GM19193 (cell line): Measurements from ENCODE around the gene LTBP1.

Source experiments
- POLR2A ChIP-seq: IDR thresholded peaks from 4 replicates; pipeline ENCODE4 v1.6.1; 2011; ENCODE audit not compliant: insufficient read depth, insufficient read length; ENCODE audit errors: extremely low read depth

The LTBP1 gene

DNA sequence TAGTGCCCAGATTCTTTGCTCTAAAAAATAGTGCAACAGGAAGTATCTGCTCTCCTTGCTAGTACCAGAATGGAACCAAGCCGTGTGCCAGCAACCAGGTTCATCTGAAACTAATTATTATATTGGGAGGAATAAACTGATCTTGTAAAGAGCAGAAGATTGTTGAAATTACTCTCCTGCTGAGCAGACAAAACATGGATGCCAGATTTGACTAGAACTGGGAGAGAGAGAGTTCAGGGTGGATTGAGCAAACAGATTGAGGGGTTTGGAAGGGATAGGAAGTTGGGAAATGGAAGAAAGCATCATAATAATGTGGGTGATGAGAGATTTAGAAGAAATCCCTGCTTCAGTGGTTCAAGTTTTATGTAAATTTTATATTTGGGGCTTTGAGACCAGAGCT lies 369.6 kb downstream of the LTBP1 start:
- no peak for TF ChIP-seq POLR2A

DNA sequence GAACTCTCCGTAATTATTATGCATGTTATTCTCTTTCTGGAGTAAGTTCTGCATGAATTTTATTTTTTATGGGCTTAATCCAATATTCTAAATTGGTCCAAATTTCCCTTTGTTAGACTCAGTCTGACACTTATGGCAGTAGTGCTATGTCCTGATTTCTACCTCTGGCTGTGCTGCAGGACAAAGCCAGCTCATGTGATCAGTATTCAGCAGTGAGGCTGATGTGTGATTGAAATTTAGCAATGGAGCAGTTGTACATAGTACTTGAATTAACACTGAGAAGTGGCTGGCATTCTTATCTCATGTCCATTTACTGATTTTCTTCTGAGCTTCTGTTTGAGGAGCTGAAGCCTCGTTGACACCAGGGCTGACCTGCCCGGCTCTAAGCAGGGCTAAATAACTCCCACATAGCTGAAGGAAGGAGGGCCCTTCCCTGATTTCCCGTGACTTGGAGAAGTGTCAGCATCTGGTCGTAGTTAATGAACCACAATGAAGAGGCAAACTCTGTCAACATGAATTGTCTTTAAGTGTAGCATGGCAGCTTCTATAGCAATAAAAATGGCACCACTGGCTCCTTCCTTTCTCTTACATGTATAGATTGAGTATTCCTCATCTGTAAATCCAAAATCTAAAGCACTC lies 370.7 kb downstream of the LTBP1 start:
- no peak for TF ChIP-seq POLR2A

DNA sequence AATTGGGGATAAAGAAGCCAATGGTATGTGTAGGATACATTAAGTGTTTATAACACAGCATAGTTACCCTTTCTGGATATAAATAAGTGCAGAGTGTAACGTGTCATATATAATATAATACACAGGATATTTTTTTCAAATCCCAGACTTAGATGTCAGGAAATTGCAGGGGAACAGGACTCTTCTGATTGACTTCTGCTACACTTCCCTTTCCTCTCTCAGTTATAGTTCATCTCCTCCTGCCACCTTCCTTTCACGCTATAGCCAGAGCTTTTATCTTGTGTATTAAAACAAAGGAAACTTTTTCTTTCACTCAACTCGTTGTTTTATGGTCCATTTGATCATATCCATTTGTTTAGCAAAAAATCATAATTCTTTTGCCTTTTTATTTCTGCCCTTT lies 371.7 kb downstream of the LTBP1 start:
- no peak for TF ChIP-seq POLR2A

DNA sequence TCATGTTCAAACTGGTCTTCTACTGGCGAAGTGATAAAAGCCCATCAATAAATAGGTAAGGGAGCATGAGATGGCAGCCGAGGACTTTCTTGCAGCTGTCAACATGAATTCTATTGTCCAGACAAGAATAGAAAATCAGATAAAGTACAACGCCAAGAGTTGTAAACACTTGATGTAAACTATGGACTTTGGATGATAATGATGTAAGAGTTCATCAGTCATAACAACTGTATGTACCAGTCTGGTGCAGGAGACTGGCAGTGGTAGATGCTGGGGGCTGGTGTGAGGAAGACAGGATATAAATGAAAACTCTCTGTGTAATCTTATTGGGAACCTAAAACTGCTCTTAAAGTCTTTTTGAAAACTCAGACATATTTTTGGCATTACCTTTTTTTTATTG lies 373.8 kb downstream of the LTBP1 start:
- no peak for TF ChIP-seq POLR2A

DNA sequence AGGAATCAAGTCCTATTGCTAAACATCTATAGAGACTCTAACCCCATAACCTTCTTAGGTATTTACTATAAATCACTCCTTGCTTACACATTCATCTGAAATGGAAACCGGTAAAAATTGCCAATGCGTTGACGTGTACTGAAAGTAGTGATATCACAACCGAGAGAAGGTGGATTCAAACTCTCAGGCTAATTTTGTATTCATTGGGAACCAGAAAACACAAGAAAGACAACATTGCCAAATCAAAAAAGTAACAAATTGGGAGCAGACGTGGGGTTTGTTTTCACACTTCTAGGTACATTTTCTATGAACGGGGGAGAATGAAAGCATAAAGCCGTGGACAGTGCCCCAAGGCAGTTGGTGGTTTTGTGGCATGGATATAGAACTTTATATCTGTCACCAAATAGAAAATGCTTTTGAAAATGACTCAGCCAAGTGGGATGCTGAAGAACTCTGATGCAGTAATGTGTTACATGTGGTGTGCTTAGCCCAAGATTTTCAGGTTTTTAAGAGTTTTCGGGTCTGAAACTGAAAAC lies 374.6 kb downstream of the LTBP1 start:
- TF ChIP-seq POLR2A, result no peak

DNA sequence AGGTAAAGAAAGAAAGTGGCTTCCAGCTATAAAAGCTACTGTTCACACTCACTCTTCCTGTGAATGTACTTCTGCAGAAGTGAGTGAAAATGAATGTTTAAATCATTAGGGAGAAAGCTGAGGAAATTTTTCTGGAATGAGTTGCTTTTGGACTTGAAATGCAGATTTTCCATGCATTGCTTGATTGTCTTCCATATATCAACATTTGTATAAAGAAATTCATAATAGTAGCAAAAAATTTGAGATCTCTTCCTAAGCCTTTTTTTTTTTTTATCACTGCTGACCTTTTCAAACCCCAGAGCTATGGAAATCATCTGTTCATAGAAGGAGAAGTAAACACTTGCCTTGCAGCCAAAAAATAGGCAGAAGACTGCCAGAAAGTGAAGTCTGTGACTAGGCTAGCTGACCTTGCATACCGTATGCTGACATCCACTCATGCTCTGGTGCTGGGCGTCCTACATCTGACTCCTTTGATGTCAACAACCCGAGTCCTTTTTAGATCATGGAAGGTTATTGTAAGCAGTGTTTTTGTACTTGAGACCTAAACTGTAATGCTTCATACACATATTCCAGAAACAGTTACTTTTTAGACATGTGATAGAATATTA lies 375.2 kb downstream of the LTBP1 start:
- TF ChIP-seq POLR2A, result no peak

DNA sequence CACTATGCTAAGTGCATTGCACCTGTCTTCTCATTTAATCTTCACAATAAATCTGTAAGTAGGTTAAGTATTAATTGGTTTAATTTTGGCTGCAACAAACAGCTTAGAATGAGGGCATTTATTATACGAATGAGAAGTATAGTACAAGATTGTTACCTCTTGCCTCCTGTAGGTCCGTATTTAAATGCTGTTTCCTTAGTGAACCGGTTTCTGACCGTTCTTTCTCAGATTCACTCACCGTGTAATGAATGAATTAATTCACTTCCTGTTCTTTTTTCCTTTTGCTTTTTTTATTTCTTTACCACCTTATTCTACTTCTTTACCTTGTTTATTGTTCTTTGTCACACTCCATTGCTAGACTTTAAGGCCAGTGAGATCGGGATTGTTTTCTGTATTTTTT lies 375.9 kb downstream of the LTBP1 start:
- no peak for TF ChIP-seq POLR2A

DNA sequence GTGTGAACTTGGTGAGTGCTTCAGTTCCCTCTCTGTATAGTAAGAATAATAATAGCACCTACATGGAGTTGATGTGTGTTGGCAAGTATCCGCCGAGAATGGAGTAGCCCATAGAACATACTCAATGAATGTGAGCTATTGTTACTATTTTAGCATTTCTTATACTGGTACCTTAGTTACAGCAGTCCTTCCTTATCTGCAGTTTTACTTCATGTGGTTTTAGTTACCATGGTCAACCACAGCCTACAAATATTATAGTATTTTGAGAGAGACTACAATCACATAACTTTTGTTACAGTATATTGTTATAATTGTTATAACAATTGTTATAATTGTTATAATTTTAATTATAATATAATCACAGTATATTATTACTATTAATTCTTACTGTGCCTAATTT lies 377.2 kb downstream of the LTBP1 start:
- TF ChIP-seq POLR2A, result no peak

DNA sequence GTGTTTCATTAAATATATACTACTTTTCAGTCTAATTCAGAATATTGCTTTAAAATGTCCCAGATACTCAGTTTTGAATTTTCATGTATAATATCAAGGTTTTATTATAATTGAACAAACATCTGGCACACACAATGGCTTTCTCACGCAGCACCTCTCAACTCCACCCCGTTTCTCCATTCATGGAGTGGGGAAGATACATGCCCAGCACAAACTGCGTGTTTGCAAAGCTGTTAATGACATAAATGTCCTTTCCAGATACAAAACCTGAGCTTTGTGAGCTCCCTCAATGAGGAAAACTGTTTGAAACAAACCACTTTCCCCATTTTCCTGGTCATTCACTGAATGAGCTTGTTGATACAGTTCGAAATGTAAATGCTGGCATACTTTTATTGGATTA lies 379.3 kb downstream of the LTBP1 start:
- TF ChIP-seq POLR2A, result no peak

DNA sequence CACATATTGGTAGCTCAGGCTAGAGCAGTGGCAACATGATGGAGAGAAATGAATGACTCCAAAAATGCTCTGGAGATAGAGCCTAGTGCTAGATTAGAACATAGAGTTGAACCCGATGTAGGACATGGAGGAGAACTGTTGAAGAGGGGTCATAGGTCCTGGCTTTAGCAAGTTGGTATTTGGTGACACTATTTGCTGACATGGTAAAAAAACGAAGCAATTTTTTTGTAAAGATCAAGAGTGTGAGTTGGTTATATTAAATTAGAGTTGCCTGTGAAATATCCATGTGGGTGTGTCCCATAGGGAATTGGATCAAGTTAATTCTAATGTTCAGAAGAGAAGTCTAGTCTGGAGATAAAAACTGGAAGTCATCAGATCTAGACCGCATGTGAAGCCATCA lies 386.7 kb downstream of the LTBP1 start:
- TF ChIP-seq POLR2A, result no peak

DNA sequence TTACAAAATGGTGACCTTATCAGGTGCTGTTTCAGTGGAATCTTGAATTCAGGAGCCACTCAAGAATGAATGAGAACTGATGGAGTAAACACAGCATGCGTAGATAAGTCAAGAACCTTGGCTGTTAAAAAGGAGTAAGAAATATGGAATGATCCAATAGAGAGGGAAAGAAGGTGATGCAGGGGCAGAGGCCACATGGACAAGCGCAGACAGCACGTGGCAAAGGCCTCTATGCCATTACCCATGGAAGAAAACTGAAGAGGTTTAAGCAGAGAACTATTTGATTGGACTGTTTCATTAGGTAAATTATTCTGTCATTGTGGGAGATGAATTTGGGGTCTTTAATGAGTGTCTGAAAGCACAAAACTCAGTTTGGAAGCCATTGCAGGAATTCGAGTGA lies 387.3 kb downstream of the LTBP1 start:
- TF ChIP-seq POLR2A, result no peak

DNA sequence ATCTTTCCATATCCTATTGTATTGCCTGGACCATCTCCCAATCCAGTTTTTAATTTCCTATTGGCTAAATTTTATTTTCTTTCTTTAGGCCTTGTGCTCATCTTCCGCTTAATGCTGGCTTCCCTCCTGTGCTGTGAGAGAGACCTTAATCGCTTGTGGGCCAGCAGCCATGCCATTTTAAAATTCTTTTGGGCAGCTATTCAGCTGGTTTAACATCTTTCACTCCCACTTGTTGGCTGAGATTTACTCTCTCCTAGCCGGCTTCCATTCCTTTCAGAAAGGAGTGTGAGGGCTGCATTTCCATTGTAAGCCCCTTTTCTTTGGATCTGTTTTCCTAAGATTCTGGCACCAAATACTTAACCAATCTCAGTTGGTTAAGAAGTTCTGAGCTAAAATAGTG lies 388.8 kb downstream of the LTBP1 start:
- TF ChIP-seq POLR2A, result no peak

DNA sequence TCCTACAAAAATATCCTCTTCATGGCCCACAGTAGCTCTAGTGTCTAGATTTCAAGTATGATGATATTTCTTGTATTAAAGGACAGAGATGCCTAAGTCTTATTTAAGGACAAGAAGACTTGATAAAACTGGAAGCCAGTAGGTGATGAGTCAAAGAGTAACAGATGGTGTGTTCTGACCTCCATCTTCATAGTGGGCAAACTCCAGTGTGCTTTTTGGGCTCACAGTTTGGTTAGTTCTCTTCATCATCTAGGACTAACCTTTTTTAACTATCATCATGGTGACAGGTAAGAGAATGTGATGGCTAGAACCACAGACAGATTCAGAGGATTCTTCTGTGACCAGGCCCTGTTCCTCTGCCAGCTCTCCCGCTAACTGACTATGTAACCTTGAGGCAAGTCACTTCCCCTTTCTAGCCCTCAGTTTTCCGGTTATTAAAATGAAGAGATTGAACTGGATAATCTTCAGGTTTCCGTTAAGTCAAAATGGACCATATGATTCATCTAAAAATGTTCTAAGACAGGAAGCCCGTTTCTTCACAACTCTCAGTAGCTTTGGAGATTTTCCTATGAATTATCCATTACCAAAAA lies 389.4 kb downstream of the LTBP1 start:
- TF ChIP-seq POLR2A, result no peak

DNA sequence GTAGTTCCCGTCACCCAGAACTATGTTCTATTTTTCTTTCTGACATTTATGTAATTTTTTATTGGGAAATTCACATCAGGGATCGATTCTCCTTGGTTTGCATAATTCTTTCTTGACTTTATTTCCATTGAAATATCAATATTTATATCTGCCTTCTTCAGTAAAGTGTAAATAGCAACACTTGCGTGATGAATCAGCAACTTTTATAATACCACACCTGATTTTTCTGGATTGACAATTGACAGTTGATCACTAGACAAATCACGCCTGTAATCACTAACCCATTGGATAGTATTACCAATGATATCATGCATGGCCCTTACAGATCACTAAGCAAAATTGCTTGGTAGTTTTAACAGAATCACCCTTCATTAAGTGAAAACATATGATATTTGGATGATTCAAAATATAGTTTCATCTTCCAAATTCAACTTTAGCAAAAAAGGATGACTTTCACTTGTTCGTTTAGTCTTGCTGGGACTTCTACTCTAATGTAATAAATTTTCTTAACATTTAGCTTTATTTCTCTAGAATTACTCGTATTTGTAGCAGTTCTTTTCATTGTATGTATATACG lies 390.7 kb downstream of the LTBP1 start:
- no peak for TF ChIP-seq POLR2A

DNA sequence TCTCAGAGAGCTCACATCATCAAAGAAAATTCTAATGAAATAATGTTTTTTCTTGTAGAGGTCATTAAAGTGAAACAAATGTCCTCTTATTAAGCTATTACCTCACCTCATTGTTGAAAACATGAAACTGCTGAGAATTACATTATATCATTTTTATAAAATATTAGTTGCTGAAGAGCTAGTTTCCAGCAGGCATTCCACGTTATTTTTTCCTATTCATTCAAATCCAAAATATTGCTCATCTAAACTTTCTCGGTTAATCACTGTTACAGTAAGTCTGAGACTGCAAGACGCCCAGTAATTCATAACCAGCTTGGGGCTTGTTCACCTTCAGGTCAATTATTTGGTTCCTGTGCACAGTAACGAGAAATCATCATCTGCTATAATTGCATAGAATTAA lies 391.2 kb downstream of the LTBP1 start:
- no peak for TF ChIP-seq POLR2A

DNA sequence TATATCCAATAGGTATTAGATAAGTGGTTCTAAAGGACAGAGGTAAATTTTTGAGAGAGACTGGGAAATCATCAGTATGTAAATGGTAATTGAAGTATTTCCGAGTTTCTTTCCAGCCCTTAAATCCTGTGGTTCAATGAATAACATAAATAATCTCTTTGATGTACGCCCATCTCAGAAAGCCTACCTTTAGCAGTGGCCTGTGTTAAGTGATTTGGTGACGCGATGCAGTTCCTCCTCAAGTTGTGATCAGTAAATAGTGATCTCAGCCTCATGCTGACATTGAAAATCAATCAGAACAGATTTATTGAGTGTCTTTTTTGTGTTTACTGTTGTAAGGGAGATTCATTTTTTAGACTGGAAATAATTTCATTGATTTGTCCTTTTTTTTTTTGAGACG lies 392.5 kb downstream of the LTBP1 start:
- no peak for TF ChIP-seq POLR2A

DNA sequence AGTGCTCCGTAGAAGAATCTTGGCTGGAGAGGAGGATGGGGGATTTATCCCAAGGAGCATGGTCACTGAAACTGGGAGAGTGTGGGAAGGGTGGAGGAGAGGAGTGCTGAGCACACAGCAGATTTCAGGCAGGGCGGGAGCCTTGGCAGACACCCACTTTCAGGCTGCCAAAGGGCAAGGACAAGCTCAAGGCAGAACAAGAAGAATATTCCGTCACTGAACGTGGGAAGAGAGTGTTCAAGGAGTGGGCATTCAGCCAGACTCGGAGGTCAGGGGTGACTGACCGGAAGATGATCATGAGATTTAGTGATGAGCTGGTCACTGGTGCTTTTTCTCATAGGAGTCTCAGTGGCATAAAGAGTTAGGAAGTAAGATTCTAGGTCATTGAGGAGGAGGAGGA lies 393.5 kb downstream of the LTBP1 start:
- no peak for TF ChIP-seq POLR2A

DNA sequence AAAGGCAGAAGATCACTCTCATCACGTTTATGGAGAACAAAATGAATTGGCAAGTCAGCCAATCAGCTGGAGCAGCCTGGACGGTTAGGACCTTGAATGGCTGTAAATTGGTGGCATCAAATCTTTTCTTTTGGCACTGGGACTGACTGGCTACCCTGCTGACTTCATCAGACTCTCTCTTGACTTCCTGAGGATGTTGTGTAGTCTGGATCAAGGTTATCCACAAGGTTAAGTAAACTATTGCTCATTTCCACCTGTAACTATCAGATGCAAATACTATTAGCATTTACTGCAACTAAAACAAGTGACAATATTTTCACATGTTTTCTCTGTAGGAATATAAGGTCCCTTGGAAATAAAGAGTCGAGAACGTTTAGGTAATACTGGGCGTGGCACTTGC lies 395.4 kb downstream of the LTBP1 start:
- TF ChIP-seq POLR2A, result no peak
